Activated CD8-positive, alpha-beta memory T cell treated with anti-CD3 and anti-CD28 coated beads for 24 hours (primary cell): ENCODE data around the gene TMEM52.
"Not testable (repeated sequence)": the region's sequence is repeated elsewhere in the genome, so short reads cannot be mapped to it uniquely, and the experiment has no call there.

Experiments
- DNase-seq: peaks from one replicate; pipeline ENCODE4 v3.0.0-alpha.2; 2020

TMEM52 gene

GRCh38 chr1:1893291-1893985 is 25.6 kb downstream of the TMEM52 start:
- DNase-seq = no peak

GRCh38 chr1:1892763-1893120 is 26.3 kb downstream of the TMEM52 start:
- DNase-seq = no peak

- no peak for DNase-seq
Observed at GRCh38 chr1:1892079-1892762, 26.9 kb downstream of the TMEM52 start.

- no peak for DNase-seq
Observed at GRCh38 chr1:1891349-1892078, 27.6 kb downstream of the TMEM52 start.

DNA sequence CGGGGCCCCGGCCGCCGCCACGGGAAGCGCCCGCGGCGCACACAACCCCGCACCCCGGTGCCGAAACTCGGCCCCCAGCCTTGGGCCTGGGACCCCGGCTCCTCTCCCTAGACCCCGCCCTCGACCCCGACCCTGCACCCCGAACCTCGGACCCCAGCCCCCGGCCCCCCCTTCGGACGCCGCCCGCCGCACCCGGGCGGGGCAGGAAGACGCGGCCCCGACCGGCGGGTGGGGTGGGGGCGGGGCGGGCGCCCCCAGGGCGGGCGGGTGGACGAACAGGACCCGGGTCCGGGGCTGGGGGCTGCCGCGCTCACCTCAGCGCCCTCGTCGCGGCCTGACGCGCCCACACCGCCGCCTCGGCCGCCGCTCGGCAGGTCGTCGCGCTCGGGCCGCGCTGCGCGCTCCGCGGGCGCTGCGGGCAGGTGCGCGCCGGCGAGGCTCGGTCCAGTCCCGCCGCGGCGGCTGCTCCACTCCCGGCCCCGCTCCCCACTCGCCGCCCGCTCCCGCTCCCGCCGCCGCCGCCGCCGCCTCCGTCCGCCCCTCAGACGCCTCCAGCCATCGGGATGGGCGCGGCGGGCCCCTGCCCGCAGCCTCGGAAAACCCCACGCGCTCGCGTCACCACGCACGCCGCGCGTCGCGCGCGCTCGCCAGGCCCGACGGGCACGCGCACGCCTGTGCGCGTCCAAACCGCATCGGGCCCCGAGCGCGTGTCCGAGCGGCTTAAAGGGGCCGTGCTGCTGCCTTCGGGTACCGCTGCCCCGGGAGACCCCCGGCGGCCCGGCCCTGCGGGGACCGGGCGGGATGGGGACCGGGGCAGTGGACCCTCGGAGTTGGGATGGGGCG is 28.4 kb downstream of the TMEM52 start, which contains the start of gene GNB1:
Gene GNB1 (minus strand): TSS at position 582 of the 843 bp plus-strand sequence. CDS start 65,634 bp downstream, outside the sequence.
- DNase-seq = peak; percentile 97

DNA sequence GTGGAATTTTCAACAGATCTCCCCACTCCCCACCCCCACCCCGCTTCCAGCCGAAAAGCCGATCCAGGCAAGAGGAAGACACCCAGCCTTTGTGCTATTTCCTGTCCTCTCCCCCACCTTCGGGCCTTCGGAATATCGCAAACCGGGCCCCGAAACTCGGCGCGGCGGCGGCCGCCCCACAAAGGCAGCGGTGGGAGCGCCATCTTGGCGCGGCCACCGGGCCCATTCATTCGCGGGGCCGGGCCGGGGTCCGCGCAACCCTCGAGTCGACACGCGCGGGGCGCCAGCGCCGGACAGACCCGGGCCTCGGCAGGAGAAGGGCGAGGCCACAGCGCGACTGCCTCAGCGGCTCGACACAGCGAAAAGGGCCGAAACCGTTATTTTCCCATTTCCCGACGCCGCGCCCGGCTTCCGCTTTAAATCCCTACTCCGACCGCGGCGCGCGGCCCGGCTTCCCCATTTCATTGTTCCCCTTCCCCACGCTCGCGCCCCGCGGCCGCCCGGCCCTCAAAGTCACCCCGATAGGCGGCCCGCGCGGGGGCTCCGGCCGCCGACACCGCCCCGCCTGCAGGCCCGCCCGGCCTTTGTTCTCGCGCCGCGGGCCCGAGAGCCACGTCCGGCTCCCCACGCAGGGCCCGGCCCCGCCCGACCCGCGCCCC is 29.1 kb downstream of the TMEM52 start:
- DNase-seq = peak; percentile 80

GRCh38 chr1:1889090-1889750 is 29.9 kb downstream of the TMEM52 start:
- no peak for DNase-seq

GRCh38 chr1:1883890-1884289 is 35.2 kb downstream of the TMEM52 start:
- DNase-seq = not testable (repeated sequence)

GRCh38 chr1:1883092-1883873 is 35.8 kb downstream of the TMEM52 start:
- no peak for DNase-seq

DNA sequence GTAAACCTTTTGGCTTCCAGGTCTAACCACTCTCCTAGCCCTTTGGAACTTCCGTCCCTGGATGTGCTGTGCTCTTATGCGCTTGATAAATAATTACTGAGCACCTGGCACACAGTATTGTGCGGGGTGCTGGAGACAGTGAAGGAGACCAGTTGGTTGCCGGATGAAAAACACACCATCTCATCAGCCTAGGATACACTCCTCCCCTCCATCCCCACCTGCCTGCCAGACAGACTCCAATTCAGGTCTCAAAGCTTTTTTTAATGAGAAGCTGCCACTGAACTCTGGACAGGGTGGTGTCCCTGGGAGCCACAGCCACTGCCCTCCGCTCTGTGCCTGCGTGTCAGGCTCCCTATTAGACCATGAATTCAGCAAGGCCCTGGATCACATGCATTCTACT is 37.4 kb downstream of the TMEM52 start:
- DNase-seq = no peak

DNA sequence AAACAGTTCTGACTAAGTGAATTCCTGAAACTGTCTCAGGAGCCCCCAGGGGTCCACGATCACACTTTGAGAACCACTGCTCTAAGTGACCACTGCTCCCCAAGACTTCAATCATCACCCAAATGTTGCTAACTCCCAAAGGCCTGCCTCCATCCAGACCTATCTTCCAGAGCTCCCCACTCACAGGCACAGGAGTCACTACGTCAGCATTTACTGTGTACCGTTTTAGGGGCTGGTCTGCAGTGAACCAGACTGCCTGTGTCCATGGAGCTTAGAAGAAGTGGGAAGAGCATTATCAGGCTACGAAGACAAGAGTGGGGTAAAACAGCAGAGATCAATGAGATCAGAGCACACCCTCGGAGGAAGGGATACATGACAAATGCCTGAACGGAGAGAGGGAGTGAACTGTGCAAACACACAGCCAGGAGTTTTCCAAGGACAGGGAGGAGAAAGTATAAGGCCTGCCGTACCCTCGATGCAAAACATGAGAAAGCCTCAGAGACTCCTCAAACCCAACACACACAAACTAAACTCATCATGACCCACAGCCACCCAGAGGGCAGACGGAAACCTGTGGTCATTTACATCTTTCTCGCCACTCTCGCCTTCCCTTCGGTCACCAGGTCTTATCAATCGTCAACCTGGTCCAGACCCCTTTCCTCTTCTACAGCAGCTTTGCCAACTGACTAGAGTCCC is 38.3 kb downstream of the TMEM52 start:
- no peak for DNase-seq

GRCh38 chr1:1879942-1880341 is 39.1 kb downstream of the TMEM52 start:
- DNase-seq = no peak

DNA sequence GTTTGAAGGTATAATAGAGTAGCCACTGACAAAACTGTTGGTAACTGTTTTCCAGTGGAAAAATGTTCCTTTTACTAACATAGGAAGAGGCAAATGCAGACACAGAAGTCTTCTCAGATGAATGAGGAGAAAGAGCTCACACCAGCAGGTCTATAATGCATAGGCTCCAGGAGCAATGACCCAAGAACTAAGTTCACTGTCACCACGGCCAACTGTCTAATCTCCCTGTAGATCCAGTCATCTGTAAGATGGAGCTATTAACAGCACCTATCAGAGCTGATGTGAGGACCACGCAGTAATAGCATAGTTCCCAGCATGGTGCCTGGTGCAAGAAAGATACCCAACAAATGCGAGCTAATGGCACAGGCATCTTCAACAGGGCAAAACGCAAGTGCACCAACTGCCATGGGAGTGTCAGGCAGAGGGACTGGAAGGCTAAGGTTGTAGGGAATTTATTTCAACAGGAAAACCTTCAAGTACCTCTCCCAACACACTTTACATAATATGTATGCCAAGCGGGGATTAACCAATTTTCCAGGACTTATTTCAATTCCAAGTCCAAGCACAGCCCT is 41.1 kb downstream of the TMEM52 start:
- DNase-seq = no peak

- DNase-seq = no peak
Observed at GRCh38 chr1:1876335-1876930, 42.6 kb downstream of the TMEM52 start.

GRCh38 chr1:1875932-1876331 is 43.1 kb downstream of the TMEM52 start:
- no peak for DNase-seq

DNA sequence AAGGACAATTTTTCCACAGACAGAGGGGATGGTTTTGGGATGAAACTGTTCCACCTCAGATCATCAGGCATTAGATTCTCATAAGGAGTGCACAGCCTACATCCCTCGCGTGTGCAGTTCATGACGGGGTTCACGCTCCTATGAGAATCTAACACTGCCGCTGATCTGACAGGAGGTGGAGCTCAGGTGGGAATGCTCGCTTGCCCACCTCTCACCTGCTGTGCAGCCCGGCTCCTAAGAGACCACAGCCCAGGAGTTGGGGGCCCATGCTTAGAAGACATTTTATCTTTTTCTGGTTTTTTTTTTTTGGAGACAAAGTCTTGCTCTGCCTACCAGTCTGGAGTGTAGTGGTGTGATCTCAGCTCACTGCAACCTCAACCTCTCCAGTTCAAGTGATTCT is 44.2 kb downstream of the TMEM52 start:
- no peak for DNase-seq

- DNase-seq = no peak
Observed at GRCh38 chr1:1873186-1873585, 45.9 kb downstream of the TMEM52 start.

DNA sequence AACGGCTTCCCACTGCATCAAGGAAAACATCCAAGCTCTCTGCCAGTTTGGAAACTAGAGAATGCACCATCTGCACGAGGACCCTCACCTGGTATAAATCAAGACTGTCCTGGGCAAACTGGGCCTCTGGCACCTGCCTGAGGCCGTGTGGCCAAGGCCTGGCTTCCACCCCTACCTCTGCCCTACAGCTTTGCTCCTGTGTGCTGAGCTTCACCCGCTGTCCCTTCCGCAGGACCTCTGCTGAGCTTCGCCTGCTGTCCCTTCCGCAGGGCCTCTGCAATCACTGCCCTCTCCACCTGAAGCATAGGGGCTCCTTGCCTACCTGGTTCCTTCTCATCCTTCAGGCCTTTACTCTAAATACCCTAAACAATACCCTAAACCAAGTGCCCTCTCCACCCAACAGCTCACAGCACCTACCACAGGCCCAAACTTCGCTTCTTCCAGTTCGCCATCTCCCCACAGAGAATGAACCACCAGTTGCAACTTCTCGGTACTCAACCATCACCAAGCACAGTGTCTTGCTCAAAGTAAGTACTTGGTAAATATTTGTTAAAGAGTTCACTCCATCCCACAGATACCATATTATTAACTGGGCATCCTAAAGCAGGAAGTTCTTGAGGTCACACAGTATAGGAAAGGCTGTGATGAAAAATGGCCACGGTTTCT is 46.6 kb downstream of the TMEM52 start:
- DNase-seq = no peak

- no peak for DNase-seq
Observed at GRCh38 chr1:1869469-1869868, 49.6 kb downstream of the TMEM52 start.
